K562 (cell line): Measurements from ENCODE around the gene ABHD16A. TPM values are rescaled to one million over a fixed set of nuclear protein-coding genes. Genes with fewer than 3 reads are reported as not detected.

ENCODE experiments used
- ATF3 ChIP-seq, 2 experiments: fragments of 450-650 bp in 1 of 2; sonication (generic) in 1 of 2; formaldehyde crosslinking in 1 of 2; IDR thresholded peaks in 1 of 2; conservative IDR thresholded peaks in 1 of 2; 2 replicates each; pipeline versions ENCODE4 v1.6.1 to v1.8.1; 2016 to 2023; ENCODE audit warnings: mild to moderate bottlenecking in 2 of 2, moderate library complexity in 2 of 2, inconsistent platforms in 1 of 2, missing genetic modification reagents in 1 of 2
- DMBX1 ChIP-seq: fragments of 250-450 bp; sonication (Bioruptor Pico); IDR thresholded peaks from 2 replicates; pipeline ENCODE4 v1.8.0; 2022; ENCODE audit warnings: inconsistent platforms, mild to moderate bottlenecking, moderate library complexity, borderline replicate concordance
- EGR1 ChIP-seq: fragments of 450-650 bp; conservative IDR thresholded peaks from 2 replicates; pipeline ENCODE4 v1.6.1; 2017; ENCODE audit warnings: mild to moderate bottlenecking
- HDAC8 ChIP-seq: fragments of 450-650 bp; IDR thresholded peaks from 2 replicates; pipeline ENCODE4 v1.6.1; 2016; ENCODE audit warnings: mild to moderate bottlenecking, missing genetic modification characterization, moderate library complexity, missing compliant biosample characterization
- HMG20A ChIP-seq: fragments of 450-650 bp; formaldehyde crosslinking; conservative IDR thresholded peaks from 2 replicates; pipeline ENCODE4 v1.4.0; 2020; ENCODE audit warnings: mild to moderate bottlenecking, mixed read lengths
- HNRNPH1 ChIP-seq: fragments of 200-400 bp; formaldehyde crosslinking; optimal IDR thresholded peaks from 2 replicates; pipeline ENCODE3; 2017; ENCODE audit warnings: low read depth, mild to moderate bottlenecking, low read length, moderate library complexity
- HSF4 ChIP-seq: fragments of 250-450 bp; sonication (Bioruptor Pico); IDR thresholded peaks from 2 replicates; pipeline ENCODE4 v2.1.2; 2022; ENCODE audit warnings: mild to moderate bottlenecking, moderate library complexity, borderline replicate concordance
- JUND ChIP-seq, 2 experiments: IDR thresholded peaks; 2 replicates in 1 of 2; 3 replicates in 1 of 2; pipeline ENCODE4 v1.6.1; 2011; ENCODE audit warnings: borderline replicate concordance in 2 of 2, low read depth in 2 of 2, low read length in 2 of 2, improper control_type of control experiment in 1 of 2, missing biosample characterization in 1 of 2, missing genetic modification characterization in 1 of 2, missing genetic modification reagents in 1 of 2
- KHSRP ChIP-seq: fragments of 450-650 bp; IDR thresholded peaks from 2 replicates; pipeline ENCODE4 v1.6.1; 2017
- KLF6 ChIP-seq: fragments of 250-450 bp; sonication (Bioruptor Pico); IDR thresholded peaks from 2 replicates; pipeline ENCODE4 v1.4.0; 2020; ENCODE audit warnings: mild to moderate bottlenecking, moderate library complexity, borderline replicate concordance
- NFATC3 ChIP-seq: fragments of 450-650 bp; IDR thresholded peaks from 2 replicates; pipeline ENCODE4 v1.6.1; 2017; ENCODE audit warnings: mild to moderate bottlenecking
- RBM39 ChIP-seq: fragments of 200-400 bp; formaldehyde crosslinking; optimal IDR thresholded peaks from 2 replicates; pipeline ENCODE3; 2018; ENCODE audit warnings: low read depth, low read length
- SRF ChIP-seq, 2 experiments: fragments of 250-450, 450-650 bp in 1 of 2; sonication (Bioruptor Pico) in 1 of 2; sonication (generic) in 1 of 2; formaldehyde crosslinking; IDR thresholded peaks; 2 replicates each; pipeline versions ENCODE4 v1.5.0 to v1.5.1; 2020 to 2022; ENCODE audit warnings: mild to moderate bottlenecking in 1 of 2, missing genetic modification reagents in 1 of 2
- TAF7 ChIP-seq: fragments of 450-650 bp; IDR thresholded peaks from 2 replicates; pipeline ENCODE4 v1.6.1; 2016; ENCODE audit warnings: missing genetic modification characterization, missing compliant biosample characterization
- ZNF133 ChIP-seq: fragments of 250-450 bp; sonication (Bioruptor Pico); IDR thresholded peaks from 2 replicates; pipeline ENCODE4 v1.4.0; 2020; ENCODE audit warnings: mild to moderate bottlenecking
- ZNF24 ChIP-seq: fragments of 450-650 bp; IDR thresholded peaks from 2 replicates; pipeline ENCODE4 v1.6.1; 2016
- ZNF324 ChIP-seq: fragments of 250-450 bp; sonication (Bioruptor Pico); IDR thresholded peaks from 2 replicates; pipeline ENCODE4 v1.4.0; 2020; ENCODE audit warnings: mild to moderate bottlenecking
- ZNF436 ChIP-seq: fragments of 250-450, 450-650 bp; sonication (Bioruptor Pico); formaldehyde crosslinking; IDR thresholded peaks from 2 replicates; pipeline ENCODE4 v1.7.0; 2020; ENCODE audit warnings: mild to moderate bottlenecking
- ZNF444 ChIP-seq: fragments of 250-450 bp; sonication (Bioruptor Pico); IDR thresholded peaks from 2 replicates; pipeline ENCODE4 v1.4.0; 2020; ENCODE audit warnings: mild to moderate bottlenecking, moderate library complexity
- ZNF584 ChIP-seq: fragments of 200-800 bp; sonication (Bioruptor generic); IDR thresholded peaks from 2 replicates; pipeline ENCODE4 v1.6.1; 2016; ENCODE audit warnings: low read depth, mild to moderate bottlenecking, missing genetic modification characterization, missing compliant biosample characterization
- ZNF695 ChIP-seq: fragments of 450-650 bp; formaldehyde crosslinking; IDR thresholded peaks from 2 replicates; pipeline ENCODE4 v1.4.0; 2020; ENCODE audit warnings: mild to moderate bottlenecking, moderate library complexity
- polyA plus RNA-seq, 8 experiments: library from polyadenylated mRNA; depleted of rRNA in 4 of 8; stranded (reverse) in 5 of 8; unstranded in 3 of 8; fragments of >200 nt; fragmentation: Nextera tagmentation in 2 of 8; fragmentation: Illumina TruSeq in 1 of 8; extraction: Ambion mirVana in 2 of 8; extraction: Trizol in 1 of 8; gene quantifications; 2 replicates each; pipeline versions ENCODE4 v1.2.1 to v1.2.3, GENCODE V29; 2011 to 2014; ENCODE audit warnings: inconsistent platforms in 1 of 8, missing spikeins in 1 of 8
- total RNA-seq, 7 experiments: library from RNA; depleted of rRNA in 6 of 7; stranded (reverse); fragments of >200 nt in 6 of 7; fragmentation: Illumina TruSeq in 2 of 7; extraction: Trizol in 2 of 7; gene quantifications; 2 replicates each; pipeline versions ENCODE4 v1.2.1 to v1.2.3, GENCODE V29; 2011 to 2021; ENCODE audit warnings: low replicate concordance in 1 of 7
- TF ChIP-seq, protein P1 (sequence below): fragments of 250-450 bp; sonication (Bioruptor Pico); IDR thresholded peaks from 2 replicates; pipeline ENCODE4 v1.9.0; 2021; ENCODE audit warnings: mild to moderate bottlenecking, inconsistent platforms
- TF ChIP-seq, protein P2 (sequence below): sonication (generic); formaldehyde crosslinking; IDR thresholded peaks from 2 replicates; pipeline ENCODE4 v1.8.1; 2022; ENCODE audit warnings: missing genetic modification reagents

The ABHD16A gene
- total and polyA plus RNA-seq, 9 of the 15 experiments (the other 6 are each of a cell fraction or from before 2014, with no cell fraction given): 25.8 to 120 (median 81.6) TPM

GRCh38 chr6:31702819-31703716 is at the start of gene ABHD16A (continued):
- peak; percentile 25 to 94; a peak in 3 of 4 replicates for TF ChIP-seq SRF (CRISPR knock-in tag; IDR thresholded peaks at IDR 0.05)
- TF ChIP-seq ATF3 (IDR thresholded peaks at IDR 0.05): peak; percentile 93
- TF ChIP-seq ATF3 (CRISPR knock-in tag; conservative IDR thresholded peaks at IDR 0.05): no peak
- no peak; the same call in 1 of the 2 replicates for TF ChIP-seq ZNF133 (CRISPR knock-in tag)
- no peak for TF ChIP-seq ZNF444
- TF ChIP-seq KHSRP: no peak; the same call in 1 of the 2 replicates
- no peak for TF ChIP-seq ZNF584
- no peak; the same call in 1 of the 2 replicates for TF ChIP-seq ZNF324
- peak; percentile 90 for TF ChIP-seq JUND (IDR thresholded peaks at IDR 0.05; ENCODE audit: borderline replicate concordance, low read depth, low read length)
- peak; percentile 80; the same call in 1 of the 3 replicates for TF ChIP-seq JUND (tag; IDR thresholded peaks at IDR 0.05; ENCODE audit: borderline replicate concordance, low read depth, low read length)
- no peak; the same call in 1 of the 2 replicates for TF ChIP-seq ZNF436 (CRISPR knock-in tag)
- TF ChIP-seq HNRNPH1: no peak
- TF ChIP-seq KLF6 (CRISPR knock-in tag): peak; percentile 81; the same call in 1 of the 2 replicates
- TF ChIP-seq, protein P1, sequence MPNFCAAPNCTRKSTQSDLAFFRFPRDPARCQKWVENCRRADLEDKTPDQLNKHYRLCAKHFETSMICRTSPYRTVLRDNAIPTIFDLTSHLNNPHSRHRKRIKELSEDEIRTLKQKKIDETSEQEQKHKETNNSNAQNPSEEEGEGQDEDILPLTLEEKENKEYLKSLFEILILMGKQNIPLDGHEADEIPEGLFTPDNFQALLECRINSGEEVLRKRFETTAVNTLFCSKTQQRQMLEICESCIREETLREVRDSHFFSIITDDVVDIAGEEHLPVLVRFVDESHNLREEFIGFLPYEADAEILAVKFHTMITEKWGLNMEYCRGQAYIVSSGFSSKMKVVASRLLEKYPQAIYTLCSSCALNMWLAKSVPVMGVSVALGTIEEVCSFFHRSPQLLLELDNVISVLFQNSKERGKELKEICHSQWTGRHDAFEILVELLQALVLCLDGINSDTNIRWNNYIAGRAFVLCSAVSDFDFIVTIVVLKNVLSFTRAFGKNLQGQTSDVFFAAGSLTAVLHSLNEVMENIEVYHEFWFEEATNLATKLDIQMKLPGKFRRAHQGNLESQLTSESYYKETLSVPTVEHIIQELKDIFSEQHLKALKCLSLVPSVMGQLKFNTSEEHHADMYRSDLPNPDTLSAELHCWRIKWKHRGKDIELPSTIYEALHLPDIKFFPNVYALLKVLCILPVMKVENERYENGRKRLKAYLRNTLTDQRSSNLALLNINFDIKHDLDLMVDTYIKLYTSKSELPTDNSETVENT: peak; percentile 87
- peak; percentile 23; the same call in 1 of the 2 replicates for TF ChIP-seq ZNF24
- no peak for TF ChIP-seq ZNF695 (CRISPR knock-in tag)
- TF ChIP-seq DMBX1 (CRISPR knock-in tag): peak; percentile 39; the same call in 1 of the 2 replicates
- TF ChIP-seq, protein P2, sequence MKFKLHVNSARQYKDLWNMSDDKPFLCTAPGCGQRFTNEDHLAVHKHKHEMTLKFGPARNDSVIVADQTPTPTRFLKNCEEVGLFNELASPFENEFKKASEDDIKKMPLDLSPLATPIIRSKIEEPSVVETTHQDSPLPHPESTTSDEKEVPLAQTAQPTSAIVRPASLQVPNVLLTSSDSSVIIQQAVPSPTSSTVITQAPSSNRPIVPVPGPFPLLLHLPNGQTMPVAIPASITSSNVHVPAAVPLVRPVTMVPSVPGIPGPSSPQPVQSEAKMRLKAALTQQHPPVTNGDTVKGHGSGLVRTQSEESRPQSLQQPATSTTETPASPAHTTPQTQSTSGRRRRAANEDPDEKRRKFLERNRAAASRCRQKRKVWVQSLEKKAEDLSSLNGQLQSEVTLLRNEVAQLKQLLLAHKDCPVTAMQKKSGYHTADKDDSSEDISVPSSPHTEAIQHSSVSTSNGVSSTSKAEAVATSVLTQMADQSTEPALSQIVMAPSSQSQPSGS (CRISPR knock-in tag): 0 out of 2 replicates have a peak, but pooled peaks have one; percentile 43
- peak; percentile 61; the same call in 1 of the 2 replicates for TF ChIP-seq NFATC3
- no peak for TF ChIP-seq HSF4 (CRISPR knock-in tag)
- peak; percentile 39 for TF ChIP-seq EGR1
- peak; percentile 90 for TF ChIP-seq RBM39
- no peak for TF ChIP-seq HMG20A
- TF ChIP-seq TAF7 (tag): no peak; the same call in 1 of the 2 replicates
- peak; percentile 44; the same call in 1 of the 2 replicates for TF ChIP-seq HDAC8 (tag)
